Right hindlimb (tissue), 1 donor: ENCODE data around the gene RFESD.

Experiments
- DNase-seq: peaks from one replicate; pipeline ENCODE4 v3.0.0-alpha.2; 2018

Gene RFESD

DNA sequence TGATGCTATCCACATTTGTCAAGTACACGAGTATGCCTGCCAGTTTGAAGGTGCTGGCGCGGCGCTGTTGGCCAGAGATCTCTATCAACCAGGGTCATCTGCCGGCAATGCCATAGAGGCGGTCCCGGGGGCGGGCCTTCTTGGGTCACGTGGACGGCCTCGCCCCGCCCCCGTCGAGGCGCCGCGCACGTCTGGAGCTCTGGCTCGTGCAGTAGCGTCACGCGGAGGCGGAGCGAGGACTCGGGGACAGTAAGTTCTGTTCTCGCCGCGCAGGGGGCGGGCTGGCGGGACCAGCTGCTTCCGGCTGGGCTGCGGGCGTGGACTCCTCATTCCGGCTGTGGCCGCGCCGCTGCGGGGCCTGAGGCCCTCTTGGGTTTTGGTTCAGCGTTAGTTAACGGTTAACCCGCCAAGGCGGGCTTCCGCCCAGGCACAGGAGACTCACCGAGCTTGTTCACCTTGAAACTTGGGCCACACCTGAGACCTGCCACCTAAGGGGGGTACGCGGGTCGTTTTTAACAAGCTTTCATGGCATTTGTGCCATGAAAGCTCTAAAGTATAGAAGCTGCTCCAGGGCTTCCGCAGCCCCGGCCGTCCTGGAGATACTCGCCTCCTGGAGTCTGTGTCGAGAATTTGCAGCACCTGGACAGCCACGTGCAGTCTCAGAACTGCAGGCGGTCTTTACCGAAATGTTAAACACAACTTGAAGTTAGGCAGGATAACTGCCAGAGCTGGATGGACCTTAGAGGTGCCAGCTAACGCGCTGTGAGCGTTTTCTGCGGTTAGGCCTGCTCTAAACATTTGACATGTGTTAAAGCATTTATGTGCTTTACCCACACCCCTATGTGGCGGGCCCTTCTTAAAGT, at the start of gene RFESD:
RFESD (plus strand) TSS at position 209 of the 863 bp plus-strand sequence. CDS start 5,495 bp downstream, outside the sequence.
- DNase-seq, result peak; percentile 98

DNA sequence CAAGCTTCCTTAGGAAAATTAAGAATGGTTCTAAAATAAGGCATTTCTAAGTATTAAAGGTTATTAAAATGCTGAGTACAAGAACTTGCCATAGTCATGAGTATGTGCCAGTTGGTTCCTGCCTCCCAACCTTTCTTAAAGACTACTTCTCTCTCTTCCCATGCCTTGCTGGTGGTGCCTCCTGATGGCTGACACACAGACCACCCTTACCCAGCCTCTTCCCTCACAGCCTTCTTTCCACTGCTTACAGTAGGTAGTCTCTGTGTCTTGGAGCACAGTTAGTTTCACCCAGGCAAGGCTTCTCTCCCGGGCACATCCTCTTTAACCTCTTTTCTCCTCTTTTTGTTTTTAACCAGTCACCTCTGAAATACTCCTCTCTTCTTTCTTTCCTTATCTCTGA, 47.3 kb upstream of the RFESD start:
- no peak for DNase-seq

DNA sequence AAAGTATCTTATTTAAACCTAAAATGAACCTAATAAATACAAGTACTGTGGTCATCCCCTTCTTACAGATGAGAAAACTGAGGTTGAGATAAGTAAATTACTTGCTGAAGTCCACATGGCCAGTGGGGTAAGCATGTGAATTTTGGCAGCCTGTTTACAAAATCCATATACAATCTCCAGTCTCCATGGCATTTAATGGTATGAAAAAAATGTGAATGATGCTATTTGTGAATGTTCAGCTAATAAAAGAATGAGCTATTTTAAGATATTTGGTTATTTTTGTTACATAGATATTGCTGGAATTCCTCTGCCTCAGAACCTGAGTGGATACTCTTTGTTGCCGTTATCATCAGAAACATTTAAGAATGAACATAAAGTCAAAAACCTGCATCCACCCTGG, 46.0 kb upstream of the RFESD start:
- DNase-seq, result no peak

DNA sequence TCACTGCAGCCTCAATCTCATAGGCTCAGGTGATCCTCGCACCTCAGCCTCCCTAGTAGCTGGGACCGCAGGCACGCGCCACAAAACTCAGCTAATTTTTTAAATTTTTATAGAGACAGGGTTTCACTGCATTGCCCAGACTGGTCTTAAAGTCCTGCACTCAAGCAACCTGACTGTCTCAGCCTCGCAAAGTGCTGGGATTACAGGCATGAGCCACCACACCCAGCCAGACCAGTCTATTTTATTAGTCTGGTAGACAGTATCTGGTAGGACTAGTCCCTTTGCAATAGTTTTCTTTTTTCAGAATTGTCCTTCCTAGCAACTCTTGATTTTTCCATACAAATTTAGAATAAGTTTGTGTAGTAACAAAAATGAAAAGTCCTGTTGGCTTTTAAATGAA, 40.8 kb upstream of the RFESD start:
- no peak for DNase-seq

DNA sequence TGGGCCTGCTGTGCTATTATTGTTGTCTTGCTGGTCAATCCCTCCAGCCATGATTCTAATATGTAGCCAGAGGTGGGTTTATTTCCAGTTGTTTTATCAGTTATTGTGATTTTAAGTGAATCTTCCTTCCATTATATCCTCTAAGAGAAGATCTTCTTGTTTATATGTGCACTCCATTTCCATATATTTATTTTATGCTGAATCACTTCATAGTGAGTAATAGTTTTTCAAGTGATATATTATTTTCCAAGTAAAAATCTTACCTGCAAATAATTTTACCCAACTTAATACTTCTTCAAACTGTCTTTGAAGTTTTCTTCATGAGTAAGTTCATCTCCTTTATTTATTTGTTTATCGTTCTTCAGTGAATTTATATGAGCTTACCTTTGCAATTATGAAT, 40.2 kb upstream of the RFESD start:
- DNase-seq, result no peak

DNA sequence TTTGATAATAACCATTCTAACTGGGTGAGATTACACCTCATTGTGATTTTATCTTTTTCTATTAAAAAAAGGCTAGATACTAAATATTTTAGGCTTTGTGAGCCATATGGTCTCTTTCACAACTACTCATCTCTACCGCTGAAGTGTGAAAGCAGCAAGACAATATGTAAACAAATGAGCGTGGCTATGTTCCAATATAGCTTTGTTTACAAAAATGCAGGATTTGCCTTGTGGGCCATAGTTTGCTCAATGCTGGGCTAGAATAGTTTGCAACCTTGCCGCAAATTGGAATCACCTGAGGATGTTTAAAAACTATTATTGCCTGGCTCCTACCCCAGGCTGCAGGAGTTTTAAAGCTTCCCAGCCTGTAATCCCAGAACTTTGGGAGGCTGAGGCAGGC, 36.9 kb upstream of the RFESD start:
- DNase-seq, result no peak

DNA sequence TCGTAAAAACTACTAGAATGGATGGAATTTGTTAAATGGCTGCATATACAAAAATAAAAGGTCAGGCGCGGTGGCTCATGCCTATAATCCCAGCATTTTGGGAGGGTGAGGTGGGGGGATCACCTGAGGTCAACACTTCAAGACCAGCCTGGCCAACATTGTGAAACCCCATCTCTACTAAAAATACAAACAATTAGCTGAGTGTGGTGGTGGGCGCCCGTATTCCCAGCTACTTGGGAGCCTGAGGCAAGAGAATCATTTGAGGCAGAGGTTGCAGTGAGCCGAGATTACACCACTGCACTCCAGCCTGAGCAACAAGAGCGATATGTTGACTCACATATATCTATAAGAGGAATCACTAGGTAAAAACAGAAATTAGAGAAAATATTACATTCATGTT, 36.0 kb upstream of the RFESD start:
- DNase-seq, result no peak

DNA sequence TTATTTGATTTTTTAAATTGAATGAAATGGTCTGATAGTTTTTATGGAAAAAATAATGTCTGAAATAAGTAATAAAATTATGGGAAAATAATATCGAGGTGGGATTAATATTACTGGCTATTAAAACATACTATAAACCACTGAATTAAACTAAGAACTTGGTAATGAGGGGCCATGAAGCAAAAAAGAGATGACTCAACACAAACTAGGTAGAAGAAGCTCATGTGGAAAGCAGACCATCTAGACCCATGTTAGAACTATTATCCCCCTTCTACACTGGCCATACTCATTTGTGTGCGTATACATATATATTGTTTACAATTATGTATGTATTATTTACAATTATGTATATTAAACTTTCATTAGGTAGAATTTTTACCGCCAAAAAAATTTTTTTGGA, 35.2 kb upstream of the RFESD start:
- no peak for DNase-seq

DNA sequence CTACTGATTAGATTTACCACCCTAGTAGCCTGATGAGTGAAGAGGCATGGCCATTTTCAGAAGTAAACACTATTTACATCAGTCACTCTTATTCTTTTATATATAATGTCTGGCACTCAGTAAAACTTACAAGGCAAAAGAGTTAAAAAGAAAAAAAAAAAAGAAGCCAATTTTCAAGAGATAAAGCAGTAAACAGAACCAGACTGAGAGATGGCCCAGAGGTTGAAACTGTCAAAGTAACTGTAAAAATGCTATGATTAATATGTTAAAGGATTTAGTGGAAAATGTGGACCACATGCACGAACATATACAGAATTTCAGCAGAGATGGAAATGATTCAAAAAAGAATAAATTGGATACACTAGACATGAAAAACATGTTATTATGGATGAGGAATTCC, 33.1 kb upstream of the RFESD start:
- DNase-seq, result no peak

DNA sequence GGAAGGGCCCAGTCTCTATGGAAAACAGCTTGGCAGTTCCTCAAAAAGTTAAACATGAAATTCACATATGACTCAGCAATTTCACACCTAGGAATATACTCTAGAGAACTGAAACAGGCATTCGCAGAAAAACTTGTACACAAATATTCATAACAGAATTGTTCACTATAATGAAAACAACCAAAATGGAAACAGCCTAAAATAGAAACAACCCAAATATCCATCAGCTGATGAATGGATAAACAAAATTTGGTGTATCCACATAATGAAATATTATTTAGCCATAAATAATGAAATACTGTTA, 31.5 kb upstream of the RFESD start:
- no peak for DNase-seq

DNA sequence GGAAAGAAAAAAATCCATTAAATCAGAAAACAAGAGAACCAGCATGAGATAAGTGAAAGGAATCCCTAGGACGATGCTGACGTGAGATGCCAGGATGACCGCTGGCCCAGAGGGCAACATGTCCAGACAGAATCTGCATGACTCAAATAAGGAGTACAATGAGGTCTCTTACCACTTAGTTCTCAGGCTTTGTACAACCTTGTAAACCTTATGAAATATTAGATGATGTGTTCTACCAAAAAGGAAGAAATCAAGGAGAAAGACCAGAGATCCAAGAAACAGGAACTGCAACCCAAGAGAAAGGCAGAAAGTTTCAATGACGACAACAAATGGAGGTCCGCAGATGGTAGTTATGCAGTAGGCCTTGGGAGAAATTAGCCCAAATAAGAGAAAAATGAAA, 29.5 kb upstream of the RFESD start:
- DNase-seq, result no peak

DNA sequence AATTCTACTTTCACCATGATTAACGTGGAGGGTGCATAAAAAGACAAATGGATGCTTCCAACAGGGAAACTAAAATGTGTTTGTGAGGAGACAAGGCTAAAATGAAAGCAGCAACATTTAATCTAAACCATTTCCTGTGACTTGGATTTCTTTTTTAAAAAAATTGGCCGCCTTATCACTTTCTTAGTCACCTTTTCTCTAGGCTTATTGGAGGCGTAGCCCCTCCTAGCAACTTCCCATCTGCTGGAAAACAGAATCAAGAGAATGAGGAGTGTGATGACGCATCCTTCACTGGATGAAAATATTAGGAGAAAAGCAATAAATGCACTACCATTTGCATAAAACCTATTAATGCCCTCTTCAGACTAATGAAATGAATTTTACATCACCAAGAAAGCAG, 27.5 kb upstream of the RFESD start:
- no peak for DNase-seq

DNA sequence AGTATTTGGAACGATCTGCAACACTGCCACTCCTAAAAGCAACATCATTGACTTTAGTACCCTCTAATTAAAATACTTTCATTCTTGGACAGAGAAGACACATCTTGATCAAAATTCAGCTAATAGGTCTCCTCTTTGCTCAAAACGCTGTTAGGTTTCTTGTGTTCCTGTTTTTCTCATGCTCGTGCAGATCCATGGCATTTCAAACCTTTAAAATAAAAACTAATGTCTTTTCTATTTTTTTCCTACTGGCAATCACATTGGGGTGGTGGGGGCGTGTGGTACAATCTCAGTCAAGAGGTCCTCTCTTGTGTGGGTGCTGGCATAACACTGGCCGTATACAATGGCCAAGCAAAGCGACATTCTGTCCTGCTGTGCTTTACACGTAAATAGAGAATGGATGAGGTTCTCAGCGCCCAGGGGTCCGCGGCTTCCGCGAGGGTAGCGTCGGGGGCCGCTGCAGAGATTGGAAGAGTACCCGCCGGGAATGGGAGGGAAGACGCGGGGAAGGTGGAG, 27.0 kb upstream of the RFESD start:
- DNase-seq, result no peak

DNA sequence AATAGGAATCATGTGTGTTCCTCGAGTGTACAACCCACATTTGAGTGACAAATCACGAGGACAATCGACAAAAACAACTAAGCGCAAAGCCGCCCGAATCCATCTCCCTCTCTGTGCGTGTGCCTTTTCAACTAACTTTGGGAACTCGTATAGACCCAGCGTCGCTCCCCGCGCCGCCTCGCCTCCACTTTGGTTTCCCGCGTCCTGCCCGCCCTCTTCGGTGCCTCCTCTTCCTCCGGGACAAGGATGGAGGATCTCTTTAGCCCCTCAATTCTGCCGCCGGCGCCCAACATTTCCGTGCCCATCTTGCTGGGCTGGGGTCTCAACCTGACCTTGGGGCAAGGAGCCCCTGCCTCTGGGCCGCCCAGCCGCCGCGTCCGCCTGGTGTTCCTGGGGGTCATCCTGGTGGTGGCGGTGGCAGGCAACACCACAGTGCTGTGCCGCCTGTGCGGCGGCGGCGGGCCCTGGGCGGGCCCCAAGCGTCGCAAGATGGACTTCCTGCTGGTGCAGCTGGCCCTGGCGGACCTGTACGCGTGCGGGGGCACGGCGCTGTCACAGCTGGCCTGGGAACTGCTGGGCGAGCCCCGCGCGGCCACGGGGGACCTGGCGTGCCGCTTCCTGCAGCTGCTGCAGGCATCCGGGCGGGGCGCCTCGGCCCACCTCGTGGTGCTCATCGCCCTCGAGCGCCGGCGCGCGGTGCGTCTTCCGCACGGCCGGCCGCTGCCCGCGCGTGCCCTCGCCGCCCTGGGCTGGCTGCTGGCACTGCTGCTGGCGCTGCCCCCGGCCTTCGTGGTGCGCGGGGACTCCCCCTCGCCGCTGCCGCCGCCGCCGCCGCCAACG, 26.3 kb upstream of the RFESD start, which contains the start of gene GPR150:
GPR150 (plus strand) TSS at position 58 of the 840 bp plus-strand sequence; CDS start at position 247, 189 bp downstream.
- peak; percentile 64 for DNase-seq

DNA sequence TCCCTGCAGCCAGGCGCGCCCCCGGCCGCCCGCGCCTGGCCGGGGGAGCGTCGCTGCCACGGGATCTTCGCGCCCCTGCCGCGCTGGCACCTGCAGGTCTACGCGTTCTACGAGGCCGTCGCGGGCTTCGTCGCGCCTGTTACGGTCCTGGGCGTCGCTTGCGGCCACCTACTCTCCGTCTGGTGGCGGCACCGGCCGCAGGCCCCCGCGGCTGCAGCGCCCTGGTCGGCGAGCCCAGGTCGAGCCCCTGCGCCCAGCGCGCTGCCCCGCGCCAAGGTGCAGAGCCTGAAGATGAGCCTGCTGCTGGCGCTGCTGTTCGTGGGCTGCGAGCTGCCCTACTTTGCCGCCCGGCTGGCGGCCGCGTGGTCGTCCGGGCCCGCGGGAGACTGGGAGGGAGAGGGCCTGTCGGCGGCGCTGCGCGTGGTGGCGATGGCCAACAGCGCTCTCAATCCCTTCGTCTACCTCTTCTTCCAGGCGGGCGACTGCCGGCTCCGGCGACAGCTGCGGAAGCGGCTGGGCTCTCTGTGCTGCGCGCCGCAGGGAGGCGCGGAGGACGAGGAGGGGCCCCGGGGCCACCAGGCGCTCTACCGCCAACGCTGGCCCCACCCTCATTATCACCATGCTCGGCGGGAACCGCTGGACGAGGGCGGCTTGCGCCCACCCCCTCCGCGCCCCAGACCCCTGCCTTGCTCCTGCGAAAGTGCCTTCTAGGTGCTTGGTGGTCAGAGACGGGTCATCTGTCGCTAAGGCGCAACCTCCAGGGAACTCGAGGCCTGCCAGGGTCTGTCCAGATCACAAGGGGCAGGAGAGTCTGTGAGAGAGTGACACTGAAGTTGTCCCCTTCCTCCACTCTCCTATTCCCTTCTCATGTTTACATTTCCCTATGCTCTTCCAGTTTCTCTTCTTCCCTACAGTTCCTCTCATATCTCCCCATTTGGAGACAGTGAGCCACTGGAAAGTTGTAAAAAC, 25.4 kb upstream of the RFESD start:
- peak; percentile 58 for DNase-seq

DNA sequence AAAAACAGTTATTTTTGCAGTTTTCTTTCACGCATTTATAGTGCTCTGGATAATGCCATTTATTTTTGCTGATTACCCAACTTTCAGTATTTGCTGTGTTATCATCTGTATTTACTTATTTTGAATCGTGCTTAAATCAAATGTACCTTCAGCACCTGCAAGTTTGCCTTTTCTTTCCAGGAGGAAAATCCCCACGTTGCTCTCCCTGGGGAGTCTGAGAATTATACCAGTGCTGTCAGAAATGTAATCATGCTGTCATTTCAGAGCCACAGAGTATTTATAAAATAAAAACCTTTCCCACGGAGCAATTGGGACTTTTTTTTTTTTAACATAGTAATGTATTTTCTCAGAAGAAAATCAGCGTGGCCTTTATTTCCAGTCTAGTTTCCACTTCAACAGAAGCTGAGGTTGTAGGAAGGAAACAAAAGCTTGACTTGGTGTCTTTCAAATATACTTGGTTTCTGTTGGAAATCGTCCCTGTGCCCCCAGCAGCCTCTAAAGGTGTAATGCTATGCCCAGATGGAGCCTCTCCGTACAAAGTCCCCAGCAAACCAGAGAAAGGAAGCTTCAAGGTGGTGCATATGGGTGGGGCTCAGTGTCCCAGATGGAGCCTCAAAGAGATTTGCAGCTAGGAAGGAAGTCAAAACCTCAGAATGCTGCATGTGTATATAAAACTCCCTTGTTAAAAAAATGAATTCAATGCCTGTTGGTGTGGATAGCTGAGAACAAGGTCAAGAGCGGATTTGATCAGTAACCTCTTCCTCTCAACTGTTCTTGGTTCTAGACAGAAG, 24.5 kb upstream of the RFESD start:
- DNase-seq, result no peak

DNA sequence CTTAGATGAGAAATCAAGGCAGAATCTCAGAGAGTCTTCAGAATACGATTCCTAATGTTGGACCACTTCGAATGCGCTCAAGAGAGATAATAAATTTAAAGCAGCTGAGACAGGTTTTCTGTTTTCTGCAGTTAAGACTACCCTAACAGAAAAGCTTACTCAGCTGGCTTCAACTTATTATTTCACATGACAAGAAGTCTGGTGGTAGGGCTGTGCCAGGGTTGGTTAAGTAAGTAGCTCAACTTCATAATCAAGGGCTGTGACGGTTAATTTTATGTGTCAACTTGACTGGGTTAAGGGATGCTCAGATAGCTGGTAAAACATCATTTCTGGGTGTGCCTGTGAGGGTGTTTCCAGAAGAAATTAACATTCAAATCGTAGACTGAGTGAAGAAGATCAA, 22.9 kb upstream of the RFESD start:
- no peak for DNase-seq

DNA sequence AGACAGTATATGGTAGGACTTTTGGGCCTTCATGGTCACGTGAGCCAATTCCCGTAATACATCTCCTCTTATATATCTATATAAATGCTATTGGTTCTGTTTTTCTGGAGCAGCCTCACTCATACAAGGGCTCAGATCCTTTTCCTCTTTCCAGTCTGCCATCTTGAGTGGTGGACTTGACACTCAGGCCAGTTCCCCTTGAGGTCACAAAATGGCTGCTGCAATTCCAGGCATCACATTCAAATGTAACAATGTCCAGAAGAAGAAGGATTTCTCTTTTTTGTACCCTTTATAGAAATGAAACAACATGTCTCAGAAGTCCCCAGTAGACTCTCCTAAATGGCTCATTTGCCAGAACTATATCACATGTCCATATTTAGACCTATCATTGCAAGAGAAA, 22.2 kb upstream of the RFESD start:
- DNase-seq, result no peak

DNA sequence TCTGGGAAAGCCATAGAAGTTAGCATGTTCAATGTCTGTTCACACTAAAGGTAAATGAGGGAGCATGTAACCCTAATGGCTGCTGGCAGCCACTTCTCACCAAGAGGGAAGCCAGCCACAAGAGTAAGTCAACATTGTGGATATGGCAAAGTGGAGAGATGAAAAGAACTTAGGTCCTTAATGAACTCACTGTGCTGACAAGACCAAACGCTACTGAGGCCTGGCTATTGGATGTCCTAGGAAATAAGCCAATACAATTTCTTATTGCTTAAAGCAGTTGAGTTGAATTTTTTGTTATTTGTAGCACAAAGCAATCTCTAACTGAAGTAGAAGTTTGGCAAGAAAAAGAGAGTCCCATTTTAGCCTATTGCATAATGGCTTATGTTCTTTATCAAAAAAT, 19.9 kb upstream of the RFESD start:
- no peak for DNase-seq

DNA sequence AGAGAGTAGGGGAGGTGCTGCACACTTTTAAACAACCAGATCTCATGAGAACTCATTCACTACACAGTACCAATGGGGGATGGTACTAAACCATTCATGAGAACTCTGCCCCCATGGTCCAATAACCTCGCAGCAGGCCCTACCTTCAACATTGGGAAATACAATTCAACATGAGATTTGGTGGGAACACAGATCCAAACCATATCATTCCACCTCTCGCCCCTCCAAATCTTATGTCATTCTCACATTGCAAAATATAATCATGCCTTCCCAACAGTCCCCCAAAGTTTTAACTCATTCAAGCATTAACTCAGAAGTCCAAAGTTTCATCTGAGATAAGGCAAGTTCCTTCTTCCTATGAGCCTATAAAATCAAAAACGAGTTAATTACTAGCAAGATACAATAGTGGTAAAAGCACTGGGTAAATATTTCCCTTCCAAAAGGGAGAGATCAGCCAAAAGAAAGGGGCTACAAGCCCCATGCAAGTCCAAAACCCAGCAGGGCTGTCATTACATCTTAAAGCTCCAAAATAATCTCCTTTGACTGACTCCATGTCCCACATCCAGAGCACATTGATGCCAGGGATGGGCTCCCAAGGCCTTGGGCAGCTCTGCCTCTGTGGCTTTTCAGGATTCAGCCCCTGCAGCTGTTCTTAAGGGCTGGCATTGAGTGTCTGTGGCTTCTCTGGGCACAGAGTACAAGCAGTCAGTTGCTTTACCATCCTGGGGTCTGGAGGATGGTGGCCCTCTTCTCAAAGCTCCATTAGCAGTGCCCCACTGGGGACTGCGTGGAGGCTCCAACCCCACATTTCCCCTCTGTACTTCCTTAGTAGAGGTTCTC, 18.4 kb upstream of the RFESD start:
- no peak for DNase-seq

DNA sequence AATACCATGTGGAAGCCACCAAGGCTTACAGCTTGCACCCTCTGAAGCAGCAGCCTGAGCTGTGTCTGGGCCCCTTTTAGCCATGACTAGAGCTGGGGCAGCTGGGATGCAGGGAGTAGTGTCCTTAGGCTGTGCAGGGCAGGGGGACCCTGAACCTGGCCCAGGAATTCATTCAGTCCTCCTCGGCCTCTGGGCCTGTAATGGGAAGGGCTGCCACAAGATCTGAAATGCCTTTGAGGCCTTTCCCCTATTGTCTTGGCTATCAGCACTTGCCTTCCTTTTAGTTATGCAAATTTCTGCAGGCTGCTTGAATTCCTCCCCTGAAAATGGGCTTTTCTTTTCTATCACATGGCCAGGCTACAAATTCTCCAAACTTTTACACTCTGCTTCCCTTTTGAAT, 17.6 kb upstream of the RFESD start:
- no peak for DNase-seq
